Stimulated activated naive CD4-positive, alpha-beta T cell (primary cell): ENCODE measurements around the gene RASAL2.

ENCODE experiments used
- DNase-seq, 6 experiments: peaks; one replicate each; lab custom pipeline; 2025; lab: John Stamatoyannopoulos, UW

Gene RASAL2

GRCh38 chr1:178512566-178513277 lies 418.8 kb downstream of the RASAL2 start, which contains the start of gene TEX35:
Gene TEX35, plus strand, starts transcription at chr1:178513109. Its CDS starts 80 bp downstream, at chr1:178513189.
- no peak for DNase-seq

- DNase-seq = no peak
Measured at GRCh38 chr1:178513278-178513983, 419.5 kb downstream of the RASAL2 start.

GRCh38 chr1:178516110-178516509 lies 422.2 kb downstream of the RASAL2 start:
- DNase-seq = no peak

GRCh38 chr1:178518894-178519293 lies 425.0 kb downstream of the RASAL2 start:
- DNase-seq = no peak

DNA sequence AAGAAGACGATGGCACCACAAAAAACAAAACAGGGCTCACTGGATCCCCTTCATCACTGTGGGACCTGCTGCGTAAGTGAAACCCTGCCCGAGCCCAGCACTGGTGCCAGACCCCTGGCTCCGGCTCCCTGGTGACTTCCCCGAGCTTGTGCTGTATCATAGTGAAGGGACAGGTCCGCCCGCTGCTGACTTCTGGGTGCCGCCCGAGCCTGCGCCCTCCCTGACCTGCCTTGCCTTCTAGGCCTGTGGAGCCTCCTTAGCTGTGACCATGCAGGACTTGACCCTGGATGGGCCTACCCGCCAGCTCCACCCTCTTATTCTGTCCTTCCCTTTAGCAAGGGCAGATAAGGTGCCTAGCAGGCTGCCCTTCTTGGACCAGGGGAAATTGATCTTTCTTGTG lies 426.9 kb downstream of the RASAL2 start:
- no peak for DNase-seq

- DNase-seq = no peak
Measured at GRCh38 chr1:178521241-178521640, 427.3 kb downstream of the RASAL2 start.

DNA sequence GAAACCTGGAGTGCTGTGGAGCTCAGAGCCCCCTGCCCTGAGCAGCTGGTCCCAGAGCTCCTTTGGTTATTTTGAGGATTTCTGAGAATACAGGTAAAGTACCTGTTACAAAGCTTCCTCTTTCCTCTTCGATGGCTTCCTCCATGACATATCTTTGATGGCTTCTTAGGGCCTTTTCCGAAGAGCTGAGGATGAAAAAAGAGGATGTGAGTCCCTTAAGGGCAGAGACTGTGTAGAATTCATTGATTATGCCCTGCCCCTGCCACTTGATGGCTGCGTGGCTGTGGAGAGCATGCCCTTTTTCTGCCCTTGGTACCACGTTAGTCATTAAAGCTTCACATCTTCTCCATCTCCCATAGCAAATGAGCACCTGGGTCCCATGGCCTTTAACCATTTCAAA lies 433.2 kb downstream of the RASAL2 start:
- no peak for DNase-seq

DNA sequence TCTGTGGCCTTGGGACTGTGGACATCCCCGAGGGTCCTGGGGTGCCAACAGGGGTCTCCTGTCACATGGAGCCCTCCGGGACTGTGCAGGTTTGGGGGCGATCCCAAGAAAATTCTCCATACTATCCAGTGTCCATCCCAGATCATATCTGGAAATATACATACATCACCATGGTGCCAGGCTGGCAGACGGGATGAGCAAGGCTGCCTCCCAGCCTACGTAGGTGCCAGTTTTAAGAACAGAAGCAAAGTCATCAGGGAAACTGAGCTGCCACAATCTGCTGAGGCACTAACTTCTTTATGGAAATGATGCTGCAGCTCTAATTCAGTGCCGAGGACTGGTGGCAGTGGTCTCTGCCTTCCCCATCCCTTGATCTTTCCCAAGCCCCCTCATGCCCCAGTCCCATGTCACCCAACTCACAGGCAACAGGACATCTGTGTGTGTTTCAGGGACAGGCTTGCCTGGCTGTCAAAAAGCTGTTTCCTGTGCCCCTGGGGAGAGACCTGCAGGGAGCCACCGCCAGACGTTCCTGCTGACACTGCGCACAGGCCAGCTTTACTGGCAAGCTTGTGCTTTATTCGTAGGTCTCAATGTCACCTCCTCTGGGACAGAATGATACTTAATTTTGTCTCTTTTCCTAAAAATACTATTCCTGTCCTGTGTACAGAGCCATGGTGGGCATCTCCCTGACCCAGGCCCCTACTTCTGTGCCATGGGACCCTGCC lies 434.5 kb downstream of the RASAL2 start:
- DNase-seq = no peak

GRCh38 chr1:178528953-178529335 lies 435.0 kb downstream of the RASAL2 start:
- DNase-seq = no peak

DNA sequence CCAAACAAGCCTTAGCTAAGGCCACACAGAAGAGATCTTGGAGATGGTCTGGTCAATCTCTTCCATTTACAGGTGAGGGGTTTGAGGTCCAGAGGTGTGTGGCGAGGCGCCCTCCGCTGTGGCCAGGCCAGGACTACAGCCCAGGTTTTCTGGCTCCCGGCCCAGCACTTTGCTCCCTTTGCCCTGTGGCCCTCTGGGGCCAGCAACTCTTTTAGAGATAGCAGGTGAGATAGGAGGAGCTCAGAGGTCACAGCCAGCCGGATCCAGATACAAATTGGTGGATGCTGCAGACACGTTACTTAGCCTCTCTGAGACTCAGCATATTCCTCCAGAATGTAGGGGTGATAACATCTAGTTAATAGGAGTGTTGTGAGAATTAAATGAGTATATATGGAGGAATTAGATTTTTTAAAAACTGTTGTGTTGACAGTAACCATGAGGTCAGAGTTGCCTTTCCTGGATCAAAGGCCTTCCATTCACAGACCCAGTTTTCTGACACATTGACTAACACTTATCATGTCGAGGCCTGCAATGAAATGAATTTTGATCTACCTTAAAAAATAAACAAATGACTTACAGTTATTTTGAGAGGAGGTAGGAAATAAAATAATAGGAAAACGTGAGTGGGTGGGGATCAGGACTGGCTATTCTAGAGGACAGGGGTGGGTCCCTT lies 435.6 kb downstream of the RASAL2 start:
- no peak for DNase-seq

DNA sequence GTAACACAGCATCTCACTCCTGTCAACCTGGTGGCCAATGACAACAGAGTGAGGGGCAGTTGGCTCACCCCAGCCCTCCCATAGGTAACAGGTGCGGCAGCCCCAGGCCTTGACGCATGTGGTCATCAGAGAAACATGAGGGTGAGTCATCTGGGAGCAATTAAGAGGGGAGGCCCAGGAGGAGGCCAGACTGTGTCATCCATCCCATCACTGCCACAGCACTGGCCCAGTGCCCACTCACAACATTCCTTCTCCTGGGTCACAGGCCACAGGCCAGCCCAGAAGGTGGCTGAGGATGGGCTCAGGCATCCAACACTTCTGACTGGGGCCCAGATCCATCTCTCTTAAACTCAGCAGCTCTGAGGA lies 436.1 kb downstream of the RASAL2 start:
- DNase-seq = no peak

- DNase-seq = no peak
Measured at GRCh38 chr1:178530502-178530901, 436.6 kb downstream of the RASAL2 start.

- no peak for DNase-seq
Measured at GRCh38 chr1:178531887-178532286, 438.0 kb downstream of the RASAL2 start.

DNA sequence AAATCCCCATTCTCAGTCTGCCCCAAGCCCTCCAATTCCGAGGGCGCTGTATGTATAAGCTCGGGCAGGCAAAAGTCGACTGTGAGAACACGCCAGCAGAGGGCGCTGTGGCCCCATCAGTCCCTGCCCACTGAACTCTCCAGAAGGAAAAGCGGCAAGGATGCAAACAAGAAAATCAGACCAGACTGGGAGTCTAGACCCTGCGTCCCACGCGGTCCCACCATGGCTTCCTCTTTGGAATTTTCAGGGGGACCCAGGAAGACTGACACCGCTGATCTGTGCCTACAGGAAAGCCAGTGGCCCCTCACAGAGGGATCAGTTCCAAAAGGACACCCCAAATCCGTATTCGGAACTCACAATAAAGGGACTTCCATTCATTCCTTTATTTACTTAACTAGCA lies 438.5 kb downstream of the RASAL2 start:
- peak; percentile 16 to 77 (median 62) for DNase-seq

GRCh38 chr1:178533121-178533946 lies 439.4 kb downstream of the RASAL2 start:
- no peak for DNase-seq
